Stimulated activated CD8-positive, alpha-beta memory T cell treated with anti-CD3 and anti-CD28 coated beads, Interleukin-12 subunit alpha, Interleukin-12 subunit beta, amount 100 ng/mL, for 4 hours (primary cell): ENCODE measurements around the gene PGAM2.

Experiments used
- DNase-seq: peaks from one replicate; pipeline ENCODE4 v3.0.0-alpha.2; 2020; ENCODE audit warnings: low read depth

PGAM2 gene

DNA sequence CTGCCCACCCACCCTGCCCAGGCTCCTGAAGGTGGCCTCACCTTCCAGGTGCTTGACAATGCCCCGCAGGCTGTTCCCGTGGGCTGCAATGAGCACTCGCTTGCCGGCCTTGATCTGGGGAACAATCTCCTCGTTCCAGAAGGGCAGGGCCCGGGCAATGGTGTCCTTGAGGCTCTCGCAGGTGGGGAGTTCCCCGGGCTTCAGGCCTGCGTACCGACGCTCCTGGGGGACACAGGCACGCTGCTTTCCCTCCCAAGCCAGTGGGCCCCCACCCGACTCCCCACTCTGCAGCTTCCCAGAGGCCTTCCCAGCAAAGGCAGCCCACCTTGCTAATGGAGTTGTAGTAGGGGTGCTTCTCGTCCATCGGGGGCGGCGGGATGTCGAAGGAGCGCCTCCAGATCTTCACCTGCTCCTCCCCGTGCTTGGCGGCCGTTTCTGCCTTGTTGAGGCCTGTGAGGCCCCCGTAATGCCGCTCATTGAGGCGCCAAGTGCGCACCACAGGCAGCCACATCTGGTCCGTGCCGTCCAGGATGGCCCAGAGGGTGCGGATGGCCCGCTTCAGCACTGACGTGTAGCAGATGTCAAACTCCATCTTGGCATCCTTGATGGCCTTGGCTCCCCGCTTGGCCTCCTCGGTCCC lies 456 bp downstream of the PGAM2 start:
- no peak for DNase-seq

DNA sequence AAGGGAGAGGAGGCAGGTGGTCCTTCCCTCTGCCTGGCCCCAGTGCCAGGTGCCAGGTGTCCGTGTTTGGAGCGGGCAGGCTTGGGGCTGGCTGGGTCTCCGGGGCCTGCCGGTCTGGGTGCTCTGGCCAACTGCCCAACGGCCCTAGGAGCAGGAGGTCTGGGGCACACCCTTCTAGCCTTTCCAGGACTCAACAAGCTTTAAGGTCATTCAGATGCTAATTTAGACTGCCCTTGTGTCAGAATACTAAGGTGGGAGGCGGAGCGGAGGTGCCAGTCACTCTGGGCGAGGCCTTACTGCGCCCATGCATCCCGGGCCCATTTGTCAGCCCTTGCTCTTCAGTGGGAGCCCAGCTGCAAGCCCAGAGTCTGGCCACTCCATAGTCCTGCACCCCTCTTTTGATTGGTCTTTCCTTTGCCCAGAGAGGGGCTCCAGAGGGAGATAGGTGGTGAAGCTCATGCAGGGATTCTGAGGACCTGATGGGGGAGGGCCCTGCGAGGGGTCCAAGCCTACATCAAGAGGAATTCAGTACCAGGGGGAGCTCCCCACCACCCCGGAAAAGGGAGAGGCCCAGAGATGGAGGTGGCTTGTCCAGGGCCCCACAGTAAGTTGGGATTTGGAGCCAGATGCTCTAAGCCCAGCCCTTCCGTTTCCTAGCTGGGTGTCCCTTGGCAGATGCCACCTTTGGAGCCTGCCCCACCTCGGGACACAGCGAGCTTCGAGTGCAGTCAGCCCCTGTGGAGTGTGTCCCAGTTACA lies 1.3 kb downstream of the PGAM2 start:
- no peak for DNase-seq

- DNase-seq, result no peak
Measured at GRCh38 chr7:44063547-44063893, 1.8 kb downstream of the PGAM2 start.

DNA sequence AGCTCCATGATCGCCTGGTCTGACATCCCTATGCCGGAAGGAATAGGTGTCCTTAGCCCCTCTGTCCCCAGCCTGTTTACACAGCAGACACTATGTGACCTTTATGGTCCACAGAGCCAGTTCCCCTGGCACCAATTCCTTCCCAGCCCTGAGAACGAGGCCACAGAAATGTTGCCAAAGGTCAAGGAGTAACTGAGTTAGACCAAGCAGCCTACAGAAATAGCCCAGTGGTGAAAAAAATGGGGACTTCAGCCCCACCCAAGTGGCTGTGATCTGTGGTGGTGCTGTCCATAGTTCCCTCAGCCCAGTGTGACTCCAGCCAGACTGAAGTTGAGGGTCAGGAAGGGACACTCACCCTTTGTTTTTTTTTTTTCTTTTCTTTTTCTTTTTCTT lies 2.5 kb downstream of the PGAM2 start:
- no peak for DNase-seq

GRCh38 chr7:44062180-44062902 lies 3.0 kb downstream of the PGAM2 start:
- DNase-seq, result no peak

DNA sequence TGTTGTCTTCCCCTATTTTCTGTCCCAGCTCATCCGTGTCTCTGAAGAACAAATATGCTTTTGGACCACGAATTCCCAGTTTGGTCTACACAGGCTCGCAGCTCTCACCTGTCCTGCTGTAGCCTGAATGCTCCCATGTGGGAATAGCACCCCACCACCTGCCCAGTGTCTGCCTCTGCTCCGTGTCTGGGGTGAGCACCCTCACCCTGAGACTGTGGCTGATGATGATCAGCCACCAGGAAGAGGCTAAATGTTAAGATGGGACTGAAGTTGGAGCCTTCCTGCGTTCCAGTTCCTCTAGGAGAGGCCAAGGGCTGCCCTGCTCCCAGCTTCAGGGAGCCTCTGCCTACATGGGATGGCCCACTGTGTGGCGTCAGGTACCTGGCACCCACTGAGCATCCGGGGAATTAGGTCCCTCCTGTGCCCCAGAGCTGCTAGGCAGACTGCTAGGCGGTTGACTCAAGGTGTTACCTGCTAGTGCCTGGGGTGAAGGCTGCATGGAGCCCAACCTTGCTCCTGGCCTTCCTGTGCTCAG lies 3.7 kb downstream of the PGAM2 start:
- DNase-seq, result no peak

DNA sequence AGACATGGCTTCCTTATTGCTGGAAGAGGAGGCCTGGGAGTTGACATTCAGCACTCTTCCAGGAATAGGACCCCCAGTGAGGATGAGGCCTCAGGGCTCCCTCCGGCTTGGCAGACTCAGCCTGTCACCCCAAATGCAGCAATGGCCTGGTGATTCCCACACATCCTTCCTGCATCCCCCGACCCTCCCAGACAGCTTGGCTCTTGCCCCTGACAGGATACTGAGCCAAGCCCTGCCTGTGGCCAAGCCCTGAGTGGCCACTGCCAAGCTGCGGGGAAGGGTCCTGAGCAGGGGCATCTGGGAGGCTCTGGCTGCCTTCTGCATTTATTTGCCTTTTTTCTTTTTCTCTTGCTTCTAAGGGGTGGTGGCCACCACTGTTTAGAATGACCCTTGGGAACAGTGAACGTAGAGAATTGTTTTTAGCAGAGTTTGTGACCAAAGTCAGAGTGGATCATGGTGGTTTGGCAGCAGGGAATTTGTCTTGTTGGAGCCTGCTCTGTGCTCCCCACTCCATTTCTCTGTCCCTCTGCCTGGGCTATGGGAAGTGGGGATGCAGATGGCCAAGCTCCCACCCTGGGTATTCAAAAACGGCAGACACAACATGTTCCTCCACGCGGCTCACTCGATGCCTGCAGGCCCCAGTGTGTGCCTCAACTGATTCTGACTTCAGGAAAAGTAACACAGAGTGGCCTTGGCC lies 4.3 kb downstream of the PGAM2 start:
- DNase-seq, result no peak

DNA sequence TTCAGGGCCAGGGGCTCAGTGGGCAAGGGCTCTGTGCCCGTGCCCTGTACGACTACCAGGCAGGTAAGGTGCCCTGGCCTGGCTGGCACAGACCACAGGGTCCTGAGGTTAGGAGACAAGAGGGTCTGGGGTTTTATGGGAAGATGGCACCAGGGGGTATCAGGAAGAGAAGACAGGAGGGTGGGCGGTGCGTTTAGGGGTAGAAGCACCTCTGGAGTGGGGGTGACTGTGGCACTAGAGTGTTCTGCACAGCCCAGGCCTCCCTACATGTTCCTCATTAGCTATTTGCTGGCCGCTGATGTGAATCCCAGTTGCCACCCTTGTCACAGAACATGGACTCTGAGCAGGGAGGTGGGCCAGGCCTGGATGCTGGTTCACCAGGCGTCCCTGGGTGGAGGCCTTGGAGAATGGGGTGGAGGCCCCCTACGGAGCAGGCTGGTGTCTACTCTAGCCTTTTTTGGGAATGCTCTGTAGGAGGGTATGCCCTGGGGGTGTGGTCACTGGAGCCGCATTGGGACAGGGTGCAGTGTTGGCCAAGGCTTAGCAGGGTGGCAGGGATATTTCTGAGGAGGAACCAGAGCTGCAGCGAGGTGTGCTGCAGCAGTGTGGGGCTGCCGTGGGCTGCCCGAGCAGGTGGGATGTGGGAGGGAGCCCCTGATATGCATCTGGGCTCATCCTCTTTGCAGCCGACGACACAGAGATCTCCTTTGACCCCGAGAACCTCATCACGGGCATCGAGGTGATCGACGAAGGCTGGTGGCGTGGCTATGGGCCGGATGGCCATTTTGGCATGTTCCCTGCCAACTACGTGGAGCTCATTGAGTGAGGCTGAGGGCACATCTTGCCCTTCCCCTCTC lies 5.0 kb downstream of the PGAM2 start:
- DNase-seq, result no peak

GRCh38 chr7:44059219-44060090 lies 5.9 kb downstream of the PGAM2 start:
- DNase-seq, result no peak

- DNase-seq, result no peak
Measured at GRCh38 chr7:44058759-44059218, 6.6 kb downstream of the PGAM2 start.

GRCh38 chr7:44057849-44058758 lies 7.3 kb downstream of the PGAM2 start:
- DNase-seq, result no peak

DNA sequence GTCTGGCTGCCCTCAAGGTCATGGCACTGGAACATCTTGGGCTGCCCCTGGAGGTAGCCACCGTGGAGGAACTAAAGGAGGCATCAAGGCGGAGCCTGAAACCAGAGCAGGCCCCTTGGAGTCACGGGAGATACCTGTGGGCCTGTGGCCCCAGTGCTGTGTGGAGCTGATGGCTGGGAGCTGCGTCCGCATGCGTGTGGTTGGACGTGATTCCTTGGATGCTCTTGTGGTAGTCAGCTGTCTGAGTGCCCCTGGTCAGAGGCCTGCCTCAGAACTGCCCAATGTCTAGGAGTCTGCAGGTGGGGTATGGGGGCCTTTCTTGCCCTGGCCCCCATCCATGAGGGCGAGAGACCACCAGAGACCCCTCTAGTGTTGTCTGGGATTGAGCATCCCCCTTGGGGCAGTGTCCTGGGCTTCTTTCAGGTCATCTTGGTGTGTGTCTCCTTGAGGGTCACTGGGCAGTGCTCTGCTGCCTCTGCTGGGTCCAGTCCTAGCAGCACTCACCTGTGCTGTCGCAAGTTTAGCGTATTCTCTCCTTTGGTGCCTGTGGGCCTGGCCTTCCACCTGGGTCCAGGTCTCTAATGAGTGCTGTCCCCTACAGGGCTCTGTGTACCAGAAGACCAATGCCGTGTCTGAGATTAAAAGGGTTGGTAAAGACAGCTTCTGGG lies 8.1 kb downstream of the PGAM2 start:
- DNase-seq, result no peak

- no peak for DNase-seq
Measured at GRCh38 chr7:44056681-44057080, 8.7 kb downstream of the PGAM2 start.

GRCh38 chr7:44052771-44053365 lies 12.5 kb downstream of the PGAM2 start:
- no peak for DNase-seq

DNA sequence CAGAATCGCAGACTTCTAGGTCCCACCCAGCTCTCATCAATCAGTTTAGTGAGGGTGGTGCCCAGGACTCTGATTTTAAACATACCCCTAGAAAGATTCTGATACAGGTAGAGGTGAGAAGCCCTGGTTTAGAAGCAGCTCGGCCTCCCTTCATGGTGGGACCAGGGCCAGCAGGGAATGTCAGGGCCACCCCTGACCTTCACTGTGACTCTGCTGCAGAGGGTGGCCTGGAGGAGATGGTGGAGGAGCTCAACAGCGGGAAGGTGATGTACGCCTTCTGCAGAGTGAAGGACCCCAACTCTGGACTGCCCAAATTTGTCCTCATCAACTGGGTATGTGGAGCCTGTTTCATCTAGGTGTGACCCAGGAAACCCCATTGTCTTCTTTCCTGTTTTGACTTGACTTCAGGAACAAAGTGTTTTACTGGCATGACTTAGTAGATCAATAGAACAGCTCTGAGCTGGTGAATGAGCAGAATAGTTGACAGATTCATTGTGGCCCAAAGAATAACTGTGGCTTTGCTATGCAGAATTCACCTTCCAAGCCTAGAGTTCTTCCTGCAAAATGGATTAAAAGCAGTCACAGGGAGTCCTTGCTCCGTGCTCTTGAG lies 13.7 kb downstream of the PGAM2 start:
- no peak for DNase-seq

DNA sequence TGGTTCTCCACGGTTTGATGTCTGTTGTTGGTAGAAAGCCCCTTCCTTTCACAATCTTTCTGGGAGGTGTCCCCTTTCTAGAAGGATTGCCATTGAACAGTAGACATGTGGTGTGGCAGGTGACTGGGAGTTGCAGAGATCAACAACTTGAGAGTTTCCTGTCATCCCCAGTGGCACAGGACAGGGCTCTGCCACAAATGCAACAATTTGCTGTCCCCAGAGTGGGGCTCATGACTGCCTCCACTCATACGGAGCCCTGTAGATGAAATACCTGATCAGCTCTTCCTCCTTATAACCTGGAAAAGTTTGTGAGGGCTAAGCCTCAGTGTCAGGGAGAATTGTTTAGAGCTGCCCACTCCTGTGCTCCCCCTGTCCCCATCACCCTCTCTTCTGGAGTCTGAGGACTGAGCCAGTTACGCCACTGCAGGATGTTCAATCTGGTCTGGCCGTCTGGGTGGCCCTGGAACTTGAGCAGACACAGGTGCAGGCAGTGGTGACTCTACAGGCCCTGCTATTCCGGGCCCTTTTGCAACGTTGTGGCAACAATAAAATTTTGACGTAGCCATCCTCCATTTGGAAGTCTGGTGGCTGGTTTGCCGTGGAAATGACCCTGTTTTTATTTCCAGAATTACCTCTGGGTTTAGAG lies 14.3 kb downstream of the PGAM2 start:
- no peak for DNase-seq
